IMR-90 (cell line): ENCODE data around the gene TMEM214. TPM values are rescaled to one million over a fixed set of nuclear protein-coding genes. Genes with fewer than 3 reads are reported as not detected.

ENCODE experiments used
- ATAC-seq: fragments of 200-7000 bp; cut with Tn5 transposase; 2 replicates; pipeline ENCODE4 v1.9.1; 2020; ENCODE audit warnings: low read depth, mild to moderate bottlenecking, moderate library complexity
- BruUV-seq: library from RNA; stranded (reverse); fragments of 400-500 nt; replicated peaks from 2 replicates; lab custom pipeline; 2021; lab: Mats Ljungman, UMichigan
- CTCF ChIA-PET: fragments of 300-600 bp; formaldehyde crosslinking; extraction: SDS; loops from one replicate; lab custom pipeline; 2021; ENCODE audit warnings: antibody characterized with exemption; lab: Yijun Ruan, JAX
- POLR2A ChIA-PET: fragments of 300-600 bp; sonication (Branson Sonifier 250); formaldehyde crosslinking; loops from one replicate; lab custom pipeline; 2022; ENCODE audit warnings: antibody characterized with exemption; ENCODE audit not compliant: unreplicated experiment; lab: Charles Lee
- DNase-seq: peaks from one replicate; pipeline ENCODE4 v3.0.0; 2013
- H2AFZ ChIP-seq: replicated peaks from 2 replicates; pipeline ENCODE3; 2013; ENCODE audit warnings: low read length, mild to moderate bottlenecking; ENCODE audit not compliant: poor library complexity
- H2AK5ac ChIP-seq: 2 replicates; pipeline ENCODE4 v1.6.1; 2013; ENCODE audit warnings: low read depth, low read length, inconsistent platforms
- H2AK9ac ChIP-seq: replicated peaks from 2 replicates; pipeline ENCODE3; 2013; ENCODE audit warnings: mild to moderate bottlenecking, low read depth, low read length, moderate library complexity; ENCODE audit not compliant: poor library complexity
- H2BK120ac ChIP-seq: 2 replicates; pipeline ENCODE4 v1.6.1; 2013; ENCODE audit warnings: low read depth, low read length, inconsistent platforms
- H2BK15ac ChIP-seq: 3 replicates; pipeline ENCODE4 v1.6.1; 2013; ENCODE audit warnings: low read depth, low read length, inconsistent platforms
- H2BK20ac ChIP-seq: 2 replicates; pipeline ENCODE4 v1.6.1; 2013; ENCODE audit warnings: low read depth, mild to moderate bottlenecking, inconsistent platforms, low read length, moderate library complexity
- H2BK5ac ChIP-seq: 2 replicates; pipeline ENCODE4 v1.6.1; 2013; ENCODE audit warnings: mild to moderate bottlenecking, low read depth, low read length, inconsistent platforms; ENCODE audit not compliant: poor library complexity, severe bottlenecking
- H3K14ac ChIP-seq: replicated peaks from 2 replicates; pipeline ENCODE4 v1.6.1; 2013; ENCODE audit warnings: low read depth, low read length, inconsistent platforms
- H3K18ac ChIP-seq: 2 replicates; pipeline ENCODE4 v1.6.1; 2013; ENCODE audit warnings: low read depth, low read length, control low read depth
- H3K23ac ChIP-seq: 2 replicates; pipeline ENCODE4 v1.6.1; 2013; ENCODE audit warnings: low read depth, low read length, inconsistent platforms
- H3K27ac ChIP-seq: 2 replicates; pipeline ENCODE4 v1.5.1; 2013; ENCODE audit warnings: mild to moderate bottlenecking, control low read depth, low read length; ENCODE audit not compliant: insufficient read depth
- H3K27me3 ChIP-seq: 2 replicates; pipeline ENCODE4 v1.6.1; 2013; ENCODE audit warnings: low read length; ENCODE audit not compliant: control insufficient read depth, insufficient read depth
- H3K36me3 ChIP-seq: 2 replicates; pipeline ENCODE4 v1.6.1; 2013; ENCODE audit warnings: low read length, mixed read lengths; ENCODE audit not compliant: control insufficient read depth, insufficient read depth
- H3K4ac ChIP-seq: 2 replicates; pipeline ENCODE4 v1.6.1; 2013; ENCODE audit warnings: low read depth, low read length, inconsistent platforms
- H3K4me1 ChIP-seq: 2 replicates; pipeline ENCODE4 v1.6.1; 2013; ENCODE audit warnings: low read length, mixed read lengths; ENCODE audit not compliant: control insufficient read depth, insufficient read depth
- H3K4me2 ChIP-seq: 2 replicates; pipeline ENCODE4 v1.6.1; 2013; ENCODE audit warnings: low read depth, mild to moderate bottlenecking, control low read depth, low read length, moderate library complexity
- H3K4me3 ChIP-seq: 2 replicates; pipeline ENCODE4 v1.5.1; 2013; ENCODE audit warnings: low read depth, mild to moderate bottlenecking, control low read depth, low read length, moderate library complexity; ENCODE audit not compliant: insufficient read depth
- H3K56ac ChIP-seq: 2 replicates; pipeline ENCODE4 v1.6.1; 2013; ENCODE audit warnings: low read length, inconsistent platforms; ENCODE audit not compliant: insufficient read depth; ENCODE audit errors: extremely low read depth
- H3K79me1 ChIP-seq, 2 experiments: 2 replicates each; pipeline ENCODE4 v1.6.1; 2013; ENCODE audit warnings: low read length in 2 of 2, inconsistent platforms in 1 of 2, low read depth in 1 of 2
- H3K9ac ChIP-seq: 2 replicates; pipeline ENCODE4 v1.6.1; 2013; ENCODE audit warnings: low read depth, low read length, control low read depth
- H3K9me1 ChIP-seq: 2 replicates; pipeline ENCODE4 v1.6.1; 2013; ENCODE audit warnings: low read length, inconsistent platforms; ENCODE audit not compliant: insufficient read depth
- H3K9me3 ChIP-seq: 2 replicates; pipeline ENCODE4 v1.6.1; 2013; ENCODE audit warnings: low read length; ENCODE audit not compliant: control insufficient read depth, insufficient read depth
- H4K20me1 ChIP-seq: 2 replicates; pipeline ENCODE4 v1.6.1; 2013; ENCODE audit warnings: low read length, inconsistent platforms; ENCODE audit not compliant: insufficient read depth
- H4K5ac ChIP-seq: 2 replicates; pipeline ENCODE4 v1.6.1; 2013; ENCODE audit warnings: mild to moderate bottlenecking, low read depth, low read length, control low read depth
- H4K8ac ChIP-seq, 2 experiments: 2 replicates each; pipeline ENCODE4 v1.6.1; 2013; ENCODE audit warnings: low read depth in 2 of 2, low read length in 2 of 2, control low read depth in 1 of 2, inconsistent platforms in 1 of 2
- H4K91ac ChIP-seq: 2 replicates; pipeline ENCODE4 v1.6.1; 2013; ENCODE audit warnings: low read depth, low read length, inconsistent platforms; ENCODE audit not compliant: insufficient read depth
- BHLHE40 ChIP-seq: fragments of 150-350 bp; IDR thresholded peaks from 2 replicates; pipeline ENCODE4 v1.6.1; 2016; ENCODE audit warnings: mild to moderate bottlenecking, low read depth, low read length
- CHD1 ChIP-seq: IDR thresholded peaks from 2 replicates; pipeline ENCODE4 v1.6.1; 2012; ENCODE audit warnings: low read depth, low read length, improper control_type of control experiment
- MAZ ChIP-seq: IDR thresholded peaks from 2 replicates; pipeline ENCODE4 v1.6.1; 2012; ENCODE audit warnings: low read depth, mild to moderate bottlenecking, low read length, improper control_type of control experiment, moderate library complexity, borderline replicate concordance
- RCOR1 ChIP-seq: IDR thresholded peaks from 2 replicates; pipeline ENCODE4 v1.6.1; 2012; ENCODE audit warnings: mild to moderate bottlenecking, low read length, improper control_type of control experiment; ENCODE audit not compliant: insufficient replicate concordance
- WGBS, 2 experiments: methylation state at CpG; one replicate each; pipeline versions ENCODE4 v1.1.5 to v1.1.7; 2013; ENCODE audit warnings: missing lambda C conversion rate in 2 of 2; ENCODE audit not compliant: insufficient read length in 1 of 2; ENCODE audit errors: extremely low coverage in 2 of 2; 5-methylcytosine and 5-hydroxymethylcytosine counted together
- dilution Hi-C: fragments of 300-500 bp; cut with HindIII; formaldehyde crosslinking; loops from one replicate; pipeline ENCODE4 v1.14.3; 2018; ENCODE audit warnings: low sequenced_read_pairs; ENCODE audit not compliant: unreplicated experiment
- in situ Hi-C: fragments of 300-500 bp; cut with MboI; formaldehyde crosslinking; loops from 3 replicates; pipeline ENCODE4 v1.14.3; 2019; ENCODE audit warnings: low sequenced_read_pairs, inconsistent platforms, mixed read lengths
- intact Hi-C: fragments of 100-400 bp; cut with micrococcal nuclease; formaldehyde crosslinking; loops from 2 replicates; pipeline ENCODE4 v1.10.0; 2022
- polyA plus RNA-seq, 3 experiments: library from polyadenylated mRNA; depleted of rRNA; stranded (reverse); fragments of >200 nt; gene quantifications; 2 replicates each; pipeline ENCODE4 v1.2.3, GENCODE V29; 2012; ENCODE audit warnings: low replicate concordance in 1 of 3
- total RNA-seq: library from RNA; depleted of rRNA; stranded (reverse); fragments of >200 nt; gene quantifications from 2 replicates; pipeline ENCODE4 v1.2.3, GENCODE V29; 2012
- TF ChIP-seq, protein P1 (sequence below): conservative IDR thresholded peaks from 2 replicates; pipeline ENCODE4 v1.5.1; 2012; ENCODE audit warnings: mild to moderate bottlenecking, low read depth, low read length, improper control_type of control experiment
- TF ChIP-seq, protein P2 (sequence below): fragments of 150-350 bp; IDR thresholded peaks from 2 replicates; pipeline ENCODE4 v1.6.1; 2017; ENCODE audit warnings: mild to moderate bottlenecking, antibody characterized with exemption, low read length, low read depth

The TMEM214 gene
- total and polyA plus RNA-seq, 2 of the 4 experiments (the other 2 are of a cell fraction), result 32.1 to 121 TPM

DNA sequence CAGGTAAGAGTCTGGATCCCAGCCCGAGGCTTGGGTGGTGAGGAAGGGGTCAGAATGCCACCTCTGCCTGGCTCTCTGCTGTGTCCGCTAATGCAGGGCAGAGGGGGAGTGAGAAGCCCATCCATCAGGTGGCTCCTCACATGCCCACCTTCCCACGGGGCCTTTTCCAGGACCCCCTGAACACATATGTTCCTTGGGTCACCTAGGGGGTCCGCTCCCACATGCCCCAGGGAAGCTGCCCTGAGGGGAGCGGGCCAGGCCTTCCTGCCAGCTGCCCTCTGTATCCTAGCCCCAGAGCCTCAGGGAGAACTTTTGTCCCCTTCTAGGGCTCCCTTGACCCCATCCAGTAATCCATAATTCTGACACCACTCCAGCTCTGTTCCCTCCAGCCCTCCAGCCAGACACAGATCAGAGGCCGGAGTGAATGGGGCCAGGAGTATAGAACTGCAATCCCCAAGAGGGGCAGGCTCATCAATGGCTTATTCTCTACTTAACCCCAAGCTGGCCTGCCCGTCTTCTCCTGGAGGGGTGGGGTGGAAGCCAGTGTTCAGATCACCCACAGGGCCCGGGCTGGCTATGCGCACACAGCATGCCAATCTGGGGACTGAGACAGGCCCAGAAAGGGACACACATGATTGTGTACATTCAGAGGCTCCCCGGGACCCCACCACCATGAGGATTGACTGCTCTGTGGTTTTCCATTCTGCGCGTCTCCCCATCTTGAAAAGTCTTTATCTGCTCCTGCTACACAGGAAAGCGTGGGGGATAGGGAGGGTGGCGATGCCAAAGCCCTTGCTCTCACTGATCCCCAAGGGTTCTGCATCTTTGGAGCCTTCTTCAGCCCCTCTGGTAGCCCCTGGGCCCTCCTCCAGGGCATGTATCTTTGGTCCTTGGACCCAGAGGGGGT, 46.7 kb downstream of the TMEM214 start (continued):
- TF ChIP-seq, protein P1, sequence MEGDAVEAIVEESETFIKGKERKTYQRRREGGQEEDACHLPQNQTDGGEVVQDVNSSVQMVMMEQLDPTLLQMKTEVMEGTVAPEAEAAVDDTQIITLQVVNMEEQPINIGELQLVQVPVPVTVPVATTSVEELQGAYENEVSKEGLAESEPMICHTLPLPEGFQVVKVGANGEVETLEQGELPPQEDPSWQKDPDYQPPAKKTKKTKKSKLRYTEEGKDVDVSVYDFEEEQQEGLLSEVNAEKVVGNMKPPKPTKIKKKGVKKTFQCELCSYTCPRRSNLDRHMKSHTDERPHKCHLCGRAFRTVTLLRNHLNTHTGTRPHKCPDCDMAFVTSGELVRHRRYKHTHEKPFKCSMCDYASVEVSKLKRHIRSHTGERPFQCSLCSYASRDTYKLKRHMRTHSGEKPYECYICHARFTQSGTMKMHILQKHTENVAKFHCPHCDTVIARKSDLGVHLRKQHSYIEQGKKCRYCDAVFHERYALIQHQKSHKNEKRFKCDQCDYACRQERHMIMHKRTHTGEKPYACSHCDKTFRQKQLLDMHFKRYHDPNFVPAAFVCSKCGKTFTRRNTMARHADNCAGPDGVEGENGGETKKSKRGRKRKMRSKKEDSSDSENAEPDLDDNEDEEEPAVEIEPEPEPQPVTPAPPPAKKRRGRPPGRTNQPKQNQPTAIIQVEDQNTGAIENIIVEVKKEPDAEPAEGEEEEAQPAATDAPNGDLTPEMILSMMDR, result no peak

DNA sequence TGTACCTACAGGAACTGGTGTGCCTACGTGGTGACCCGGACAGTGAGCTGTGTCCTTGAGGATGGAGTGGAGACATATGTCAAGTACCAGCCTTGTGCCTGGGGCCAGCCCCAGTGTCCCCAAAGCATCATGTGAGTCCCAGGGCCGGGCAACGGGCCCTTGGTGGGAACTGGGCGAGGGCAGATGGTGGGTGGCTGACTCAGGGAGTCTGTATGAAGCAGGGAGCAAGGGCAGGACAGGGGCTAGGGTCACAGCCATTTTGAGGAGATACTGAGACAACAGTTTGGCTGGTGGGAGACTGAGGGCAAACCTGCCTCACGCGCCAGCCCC, 47.3 kb downstream of the TMEM214 start:
- H3K9me1 ChIP-seq, result peaks cover 7% of the 10 kb centered on the region; the same call in 1 of the 2 replicates
- TF ChIP-seq MAZ, result no peak
- TF ChIP-seq RCOR1, result no peak
- TF ChIP-seq BHLHE40, result no peak
- TF ChIP-seq CHD1, result no peak
- TF ChIP-seq, protein P1, result no peak
- TF ChIP-seq, protein P2, sequence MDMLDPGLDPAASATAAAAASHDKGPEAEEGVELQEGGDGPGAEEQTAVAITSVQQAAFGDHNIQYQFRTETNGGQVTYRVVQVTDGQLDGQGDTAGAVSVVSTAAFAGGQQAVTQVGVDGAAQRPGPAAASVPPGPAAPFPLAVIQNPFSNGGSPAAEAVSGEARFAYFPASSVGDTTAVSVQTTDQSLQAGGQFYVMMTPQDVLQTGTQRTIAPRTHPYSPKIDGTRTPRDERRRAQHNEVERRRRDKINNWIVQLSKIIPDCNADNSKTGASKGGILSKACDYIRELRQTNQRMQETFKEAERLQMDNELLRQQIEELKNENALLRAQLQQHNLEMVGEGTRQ, result no peak
- peak overlapping the region; percentile 61 for H4K5ac ChIP-seq
- H3K9me3 ChIP-seq, result no peaks in the 10 kb centered on the region
- peak overlapping the region; percentile 57; the same call in 1 of the 3 replicates for H2BK15ac ChIP-seq
- peak overlapping the region; percentile 93 for H3K18ac ChIP-seq
- peak overlapping the region; percentile 82 for H3K14ac ChIP-seq
- H4K20me1 ChIP-seq, result peaks cover 14% of the 10 kb centered on the region
- H3K4me1 ChIP-seq, result peaks cover 20% of the 10 kb centered on the region
- no TSS peak for BruUV-seq
- H3K4me3 ChIP-seq, result peak overlapping the region; percentile 82
- peak overlapping the region; percentile 86 for H3K23ac ChIP-seq
- H3K79me1 ChIP-seq, result peaks cover 3 to 57% of the 10 kb centered on the region in 2 experiments; a peak in 3 of 4 replicates
- no peaks in the 10 kb centered on the region for H3K27me3 ChIP-seq
- H2AK5ac ChIP-seq, result peak overlapping the region; percentile 89
- no peak overlapping the region; the same call in 1 of the 2 replicates for H2BK20ac ChIP-seq
- peak overlapping the region; percentile 91 for H2BK5ac ChIP-seq
- peak overlapping the region; percentile 97 for H3K9ac ChIP-seq
- peak overlapping the region; percentile 80 for H4K91ac ChIP-seq
- DNase-seq, result no peak
- ChIA-PET CTCF (interaction anchor here (1.3 kb wide), 1 partner anchor 12 kb away, joined by 4 read pairs; no protein-coding TSS in a partner anchor), POLR2A (no interaction called here)
- 90% methylated on average over 2 of the region's 7 CpGs; no CpG with 5 or more reads in 1 of the 2 experiments for WGBS, 2 experiments
- intact Hi-C loops, result no loop called here
- peak overlapping the region; percentile 98 for H3K4me2 ChIP-seq
- dilution Hi-C loops, result no loop called here
- H3K36me3 ChIP-seq, result peaks cover 27% of the 10 kb centered on the region; the same call in 1 of the 2 replicates
- peak overlapping the region; percentile 78; the same call in 1 of the 2 replicates for H3K56ac ChIP-seq
- peak overlapping the region in 1 of 2 experiments; percentile 92; a peak in 2 of 4 replicates for H4K8ac ChIP-seq
- H2AFZ ChIP-seq, result peak overlapping the region; percentile 83
- peak overlapping the region; percentile 36 for H2BK120ac ChIP-seq
- ATAC-seq, result no peak
- H3K27ac ChIP-seq, result peak overlapping the region; percentile 98
- peak overlapping the region; percentile 94 for H2AK9ac ChIP-seq
- in situ Hi-C loops, result no loop called here
- H3K4ac ChIP-seq, result peak overlapping the region; percentile 89
